ENCODE data around the gene C8G. TPM values are rescaled to one million over a fixed set of nuclear protein-coding genes. Genes with fewer than 3 reads are reported as not detected.
A peak's percentile ranks its signal among the peaks of the same experiment; 100 is the strongest.

Gene C8G
- total and polyA plus RNA-seq, 2 of the 8 experiments (the other 6 are each of a cell fraction or from before 2014, with no cell fraction given): 0.62 to 0.80 TPM

- WGBS, 2 experiments (ENCODE audit: extremely low coverage in 1 of 2, insufficient coverage in 1 of 2, insufficient read length in 1 of 2, insufficient replicate concordance in 2 of 2, low coverage in 1 of 2, low lambda C conversion rate in 2 of 2, missing lambda C conversion rate in 1 of 2): 83% methylated on average over 25 of the region's 30 CpGs; no CpG with 5 or more reads in 1 of the 2 experiments
- TF ChIP-seq BCL11A (IDR thresholded peaks at IDR 0.05; ENCODE audit: low read depth in 2 of 2, low read length in 2 of 2): no peak
- TF ChIP-seq ZNF274 (IDR thresholded peaks at IDR 0.05; ENCODE audit: borderline replicate concordance, extremely low read depth, low read length): no peak
- no peak for TF ChIP-seq SIN3A (conservative IDR thresholded peaks at IDR 0.05 in 1 of 2, IDR thresholded peaks at IDR 0.05 in 1 of 2; ENCODE audit: low read depth in 1 of 2, low read length in 2 of 2)
- no peak for TF ChIP-seq BACH1 (IDR thresholded peaks at IDR 0.05; ENCODE audit: low read length)
- TF ChIP-seq SAP30 (IDR thresholded peaks at IDR 0.05; ENCODE audit: insufficient read depth, insufficient replicate concordance, low read length): no peak
- TF ChIP-seq TEAD4 (IDR thresholded peaks at IDR 0.05; ENCODE audit: low read depth, low read length): no peak
- TF ChIP-seq NRF1 (IDR thresholded peaks at IDR 0.05; ENCODE audit: low read depth, low read length): no peak
- no peak for TF ChIP-seq EP300 (IDR thresholded peaks at IDR 0.05; ENCODE audit: borderline replicate concordance in 1 of 2, low read depth in 2 of 2, low read length in 2 of 2)
- TF ChIP-seq USF2 (IDR thresholded peaks at IDR 0.05; ENCODE audit: low read length): no peak
Observed at GRCh38 chr9:136945333-136946227, 537 bp downstream of the C8G start.

More at GRCh38 chr9:136945333-136946227, 537 bp downstream of the C8G start:
- no peak overlapping the region for H3K18ac ChIP-seq (ENCODE audit: extremely low read depth, low read length)
- DNase-seq (ENCODE audit: low read depth in 1 of 2, low spot score in 2 of 2) (peak in 1 of 2 experiments; percentile 50), FAIRE-seq (no peak)
- no peak overlapping the region for H2AK5ac ChIP-seq (ENCODE audit: low read depth, low read length)
- H3K56ac ChIP-seq (replicated peaks; ENCODE audit: insufficient read length, low read depth, low read length): no peak overlapping the region
- ChIA-PET CTCF (ENCODE audit: partially characterized antibody) (interaction anchor here (0.6 to 4.4 kb wide), 15 partner anchors 9 to 338 kb away, joined by 3 to 63 read pairs (median 4); partner anchors contain the start of genes ABCA2, CLIC3, FUT7 and MAMDC4), POLR2A (ENCODE audit: partially characterized antibody) (no interaction called here)
- peak overlapping the region; percentile 39; the same call in 1 of the 2 replicates for H2BK12ac ChIP-seq (ENCODE audit: low read depth, low read length)
- H3K23me2 ChIP-seq (ENCODE audit: low read depth, low read length): peaks cover 8% of the 10 kb centered on the region; the same call in 1 of the 2 replicates
- peaks cover 5 to 17% of the 10 kb centered on the region in 2 experiments for H4K20me1 ChIP-seq (replicated peaks in 1 of 2; ENCODE audit: control insufficient read depth in 1 of 2, insufficient read depth in 2 of 2, low read length in 2 of 2)
- H3K23ac ChIP-seq (ENCODE audit: insufficient read length): no peak overlapping the region
- no peak overlapping the region for H4K5ac ChIP-seq (ENCODE audit: insufficient read length, low read depth, low read length)
- H3K4ac ChIP-seq (replicated peaks; ENCODE audit: insufficient read length, low read depth, low read length): no peak overlapping the region
- no peak overlapping the region for H2BK120ac ChIP-seq (replicated peaks; ENCODE audit: low read depth, low read length)
- H2BK20ac ChIP-seq (ENCODE audit: low read length): no peak overlapping the region
- H3K4me2 ChIP-seq (ENCODE audit: insufficient read depth in 1 of 2, low read depth in 2 of 2, low read length in 2 of 2): no peak overlapping the region
- no peak overlapping the region for H2BK5ac ChIP-seq (ENCODE audit: low read depth, low read length)
- peaks cover 6 to 25% (median 11%) of the 10 kb centered on the region in 4 experiments; a peak in 6 of 8 replicates for H3K36me3 ChIP-seq (ENCODE audit: control insufficient read depth in 2 of 4, insufficient read depth in 4 of 4, low read length in 3 of 4)
- peaks cover 0 to 23% (median 14%) of the 10 kb centered on the region in 4 experiments; a peak in 5 of 7 replicates for H3K4me1 ChIP-seq (replicated peaks in 1 of 4; ENCODE audit: control insufficient read depth in 3 of 4, insufficient read depth in 4 of 4, low read length in 3 of 4)
- H3K4me3 ChIP-seq (ENCODE audit: extremely low read depth in 1 of 4, insufficient read depth in 2 of 4, low read depth in 3 of 4, low read length in 4 of 4): no peak overlapping the region
- no peaks in the 10 kb centered on the region for H3K27me3 ChIP-seq (replicated peaks in 1 of 4; ENCODE audit: control insufficient read depth in 3 of 4, extremely low read depth in 1 of 4, insufficient read depth in 3 of 4, low read length in 3 of 4)
- no peaks in the 10 kb centered on the region for H3K9me3 ChIP-seq (ENCODE audit: insufficient read depth in 2 of 2, low read depth in 1 of 2, low read length in 1 of 2)
- H2BK15ac ChIP-seq (ENCODE audit: low read length): peak overlapping the region; percentile 89; the same call in 1 of the 2 replicates
- peaks cover 0 to 3% of the 10 kb centered on the region in 2 experiments; a peak in 1 of 4 replicates for H3K79me2 ChIP-seq (ENCODE audit: control insufficient read depth in 1 of 2, insufficient read depth in 2 of 2, low read length in 2 of 2)
- no peak overlapping the region for H4K8ac ChIP-seq (ENCODE audit: extremely low read depth, insufficient read depth, low read length)
- H3K27ac ChIP-seq (ENCODE audit: low read depth, low read length): no peak overlapping the region
- no peak overlapping the region for H2AFZ ChIP-seq (ENCODE audit: low read length)
- H3K9ac ChIP-seq (replicated peaks in 1 of 4; ENCODE audit: extremely low read depth in 1 of 4, low read depth in 3 of 4, low read length in 3 of 4): 0 out of 7 replicates have a peak overlapping the region, but pooled peaks of 1 of the 4 experiments have one; percentile 20
- H3K79me1 ChIP-seq (ENCODE audit: low read depth, low read length): no peaks in the 10 kb centered on the region
- H3K14ac ChIP-seq (ENCODE audit: insufficient read length): no peak overlapping the region
- no peak overlapping the region for H4K91ac ChIP-seq (replicated peaks; ENCODE audit: insufficient read length, low read length)
